Right atrium auricular region (tissue), 2 donors: ENCODE results near the gene CERS3. TPM values are rescaled to one million over a fixed set of nuclear protein-coding genes. Genes with fewer than 3 reads are reported as not detected.
A peak's percentile ranks its signal among the peaks of the same experiment; 100 is the strongest.

Source experiments
- DNase-seq: peaks from one replicate; pipeline ENCODE4 v3.0.0-alpha.2; 2019; ENCODE audit warnings: low spot score
- H3K27ac ChIP-seq, 2 donors: fragments of 200-600 bp; sonication (generic); 1 replicate in 1 of 2; 2 replicates in 1 of 2; pipeline ENCODE4 v1.5.1; 2016 to 2019
- H3K27me3 ChIP-seq, 2 donors: fragments of 200-600 bp; sonication (generic); one replicate each; pipeline versions ENCODE4 v1.5.1 to v1.6.0; 2017 to 2019
- H3K36me3 ChIP-seq: fragments of 200-600 bp; sonication (generic); one replicate; pipeline ENCODE4 v1.5.1; 2016
- H3K4me1 ChIP-seq, 2 donors: fragments of 200-600 bp; sonication (generic); one replicate each; pipeline versions ENCODE4 v1.5.1 to v1.6.0; 2017 to 2019
- H3K4me3 ChIP-seq, 2 donors: fragments of 200-600 bp; sonication (generic); 1 replicate in 1 of 2; 2 replicates in 1 of 2; pipeline ENCODE4 v1.5.1; 2017 to 2019; ENCODE audit warnings: mild to moderate bottlenecking in 1 of 2, moderate library complexity in 1 of 2
- H3K9me3 ChIP-seq, 2 donors: fragments of 200-600 bp; sonication (generic); one replicate each; pipeline ENCODE4 v1.5.1; 2019
- CTCF ChIP-seq, 2 donors: fragments of 200-600 bp; sonication (generic); IDR thresholded peaks; one replicate each; pipeline ENCODE4 v1.5.1; 2019; ENCODE audit warnings: antibody characterized with exemption in 2 of 2
- total RNA-seq, 2 donors: library from RNA; depleted of rRNA; stranded (reverse); fragments of >200 nt; gene quantifications; one replicate each; pipeline ENCODE4 v1.1.0, GENCODE V29; 2016

CERS3 gene
- total RNA-seq, 2 donors from 2014 or later = not detected

- Histone ChIP-seq H3K27me3 (no peaks in the 10 kb centered on the region), H3K9me3 (no peaks in the 10 kb centered on the region), H3K4me3 (no peak overlapping the region), H3K27ac (no peak overlapping the region), H3K36me3 (no peaks in the 10 kb centered on the region), H3K4me1 (no peaks in the 10 kb centered on the region)
- no peak for DNase-seq
- no peak for TF ChIP-seq CTCF (IDR thresholded peaks at IDR 0.05)
Measured at GRCh38 chr15:100439514-100439913, 89.2 kb downstream of the CERS3 start.

GRCh38 chr15:100438570-100438969 lies 90.2 kb downstream of the CERS3 start:
- TF ChIP-seq CTCF (IDR thresholded peaks at IDR 0.05) = no peak
- H3K9me3 ChIP-seq = no peaks in the 10 kb centered on the region
- H3K36me3 ChIP-seq = no peaks in the 10 kb centered on the region
- H3K4me1 ChIP-seq = no peaks in the 10 kb centered on the region
- H3K4me3 ChIP-seq = no peak overlapping the region
- H3K27me3 ChIP-seq = no peaks in the 10 kb centered on the region
- H3K27ac ChIP-seq = no peak overlapping the region
- peak; percentile 70 for DNase-seq

- no peaks in the 10 kb centered on the region for H3K36me3 ChIP-seq
- H3K4me1 ChIP-seq = no peaks in the 10 kb centered on the region
- DNase-seq = no peak
- H3K27ac ChIP-seq = no peak overlapping the region
- no peak overlapping the region for H3K4me3 ChIP-seq
- TF ChIP-seq CTCF (IDR thresholded peaks at IDR 0.05) = no peak
- H3K27me3 ChIP-seq = no peaks in the 10 kb centered on the region
- no peaks in the 10 kb centered on the region for H3K9me3 ChIP-seq
Measured at GRCh38 chr15:100437261-100437660, 91.5 kb downstream of the CERS3 start.

- Histone ChIP-seq H3K9me3 (no peaks in the 10 kb centered on the region), H3K27ac (no peak overlapping the region), H3K4me1 (no peaks in the 10 kb centered on the region), H3K36me3 (no peaks in the 10 kb centered on the region), H3K4me3 (no peak overlapping the region), H3K27me3 (no peaks in the 10 kb centered on the region)
- TF ChIP-seq CTCF (IDR thresholded peaks at IDR 0.05) = no peak
- no peak for DNase-seq
Measured at GRCh38 chr15:100434561-100434960, 94.2 kb downstream of the CERS3 start.

GRCh38 chr15:100434038-100434437 lies 94.7 kb downstream of the CERS3 start:
- Histone ChIP-seq H3K9me3 (no peaks in the 10 kb centered on the region), H3K27me3 (no peaks in the 10 kb centered on the region), H3K4me1 (no peaks in the 10 kb centered on the region), H3K4me3 (no peak overlapping the region), H3K36me3 (no peaks in the 10 kb centered on the region), H3K27ac (no peak overlapping the region)
- TF ChIP-seq CTCF (IDR thresholded peaks at IDR 0.05) = no peak
- DNase-seq = no peak

GRCh38 chr15:100433304-100433703 lies 95.4 kb downstream of the CERS3 start:
- Histone ChIP-seq H3K27me3 (no peaks in the 10 kb centered on the region), H3K4me1 (no peaks in the 10 kb centered on the region), H3K36me3 (no peaks in the 10 kb centered on the region), H3K4me3 (no peak overlapping the region), H3K9me3 (no peaks in the 10 kb centered on the region), H3K27ac (no peak overlapping the region)
- TF ChIP-seq CTCF (IDR thresholded peaks at IDR 0.05) = no peak
- no peak for DNase-seq
